ENCODE measurements around the gene VMP1. TPM values are rescaled to one million over a fixed set of nuclear protein-coding genes. Genes with fewer than 3 reads are reported as not detected.

Gene VMP1
- total and polyA plus RNA-seq, 2 of the 13 experiments (the other 11 are each of a cell fraction or from before 2014, with no cell fraction given) = 186 to 271 TPM

DNA sequence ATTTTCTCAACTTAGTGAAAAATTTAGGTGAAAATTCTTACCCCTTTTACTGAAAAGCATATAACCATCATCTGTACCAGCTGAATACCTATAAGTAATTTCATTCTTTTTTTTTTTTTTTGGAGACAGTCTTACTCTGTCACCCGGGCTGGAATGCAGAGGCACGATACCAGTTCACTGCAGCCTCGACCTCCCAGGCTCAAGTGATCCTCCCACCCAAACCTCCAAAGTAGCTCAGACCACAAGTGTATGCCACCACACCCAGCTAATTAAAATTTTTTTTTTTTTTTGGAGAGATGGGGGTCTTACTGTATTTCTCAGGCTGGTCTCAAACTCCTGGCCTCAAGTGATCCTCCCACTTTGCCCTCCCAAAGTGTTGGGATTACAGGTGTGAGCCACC, 151.5 kb downstream of the VMP1 start:
- Histone ChIP-seq H3K9ac (ENCODE audit: insufficient read depth, low read depth, low read length) (no peak overlapping the region), H3K79me2 (ENCODE audit: insufficient read depth, low read length) (peaks cover under 1% of the 10 kb centered on the region), H3K4me3 (replicated peaks in 1 of 3; ENCODE audit: insufficient read depth in 1 of 3, low read depth in 2 of 3, low read length in 3 of 3) (no peak overlapping the region), H4K20me1 (ENCODE audit: insufficient read depth, low read length) (no peaks in the 10 kb centered on the region), H3K9me3 (ENCODE audit: low read length) (no peaks in the 10 kb centered on the region), H2AFZ (ENCODE audit: low read length) (no peak overlapping the region), H3K36me3 (replicated peaks in 1 of 2; ENCODE audit: control insufficient read depth in 1 of 2, insufficient read depth in 2 of 2, low read length in 2 of 2) (peaks cover 4 to 13% of the 10 kb centered on the region in 2 experiments), H3K4me1 (ENCODE audit: insufficient read depth, low read length) (peaks cover 60% of the 10 kb centered on the region), H3K27me3 (ENCODE audit: control insufficient read depth in 1 of 2, insufficient read depth in 2 of 2, low read length in 2 of 2) (no peaks in the 10 kb centered on the region), H3K27ac (ENCODE audit: extremely low read length, insufficient read depth, low read length) (no peak overlapping the region), H3K4me2 (ENCODE audit: low read depth, low read length) (no peak overlapping the region)
- 89% methylated on average over 3 of the region's 3 CpGs for WGBS (ENCODE audit: low lambda C conversion rate)
- ATAC-seq = no peak
- DNase-seq (ENCODE audit: low spot score) = no peak
- FAIRE-seq = no peak
- CTCF ChIA-PET (ENCODE audit: low intra/inter-chr PET ratio, low total read pairs) = interaction anchor here (1.6 to 2.5 kb wide), 2 partner anchors 105 to 112 kb away, joined by 30 to 39 read pairs; no protein-coding TSS in a partner anchor
- intact Hi-C loops (cut with micrococcal nuclease; ENCODE audit: unreplicated experiment) (loop anchor here (1.0 kb wide), 1 partner anchor 106 kb away; no protein-coding TSS in a partner anchor), in situ Hi-C loops (cut with HindIII; ENCODE audit: extremely low pct_ligation_motif_present, low pct_unique_long_range_greater_than_20kb) (no loop called here)
- no TSS peak for BruUV-seq (replicated peaks)
- POLR2A ChIA-PET = interaction anchor here (0.6 to 1.7 kb wide), 4 partner anchors 34 to 642 kb away, joined by 3 to 6 read pairs (median 4); partner anchors contain the start of genes PTRH2, RNFT1, RPS6KB1 and TUBD1
- no peak for TF ChIP-seq KDM1A (CRISPR knock-in tag; IDR thresholded peaks at IDR 0.05)
- no peak for TF ChIP-seq ZKSCAN1 (IDR thresholded peaks at IDR 0.05; ENCODE audit: low read length)
- TF ChIP-seq, protein P1, sequence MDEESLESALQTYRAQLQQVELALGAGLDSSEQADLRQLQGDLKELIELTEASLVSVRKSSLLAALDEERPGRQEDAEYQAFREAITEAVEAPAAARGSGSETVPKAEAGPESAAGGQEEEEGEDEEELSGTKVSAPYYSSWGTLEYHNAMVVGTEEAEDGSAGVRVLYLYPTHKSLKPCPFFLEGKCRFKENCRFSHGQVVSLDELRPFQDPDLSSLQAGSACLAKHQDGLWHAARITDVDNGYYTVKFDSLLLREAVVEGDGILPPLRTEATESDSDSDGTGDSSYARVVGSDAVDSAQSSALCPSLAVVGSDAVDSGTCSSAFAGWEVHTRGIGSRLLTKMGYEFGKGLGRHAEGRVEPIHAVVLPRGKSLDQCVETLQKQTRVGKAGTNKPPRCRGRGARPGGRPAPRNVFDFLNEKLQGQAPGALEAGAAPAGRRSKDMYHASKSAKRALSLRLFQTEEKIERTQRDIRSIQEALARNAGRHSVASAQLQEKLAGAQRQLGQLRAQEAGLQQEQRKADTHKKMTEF (CRISPR knock-in tag; IDR thresholded peaks at IDR 0.05) = no peak
- no peak for TF ChIP-seq ZNF672 (CRISPR knock-in tag; IDR thresholded peaks at IDR 0.05)
- TF ChIP-seq, protein P2, sequence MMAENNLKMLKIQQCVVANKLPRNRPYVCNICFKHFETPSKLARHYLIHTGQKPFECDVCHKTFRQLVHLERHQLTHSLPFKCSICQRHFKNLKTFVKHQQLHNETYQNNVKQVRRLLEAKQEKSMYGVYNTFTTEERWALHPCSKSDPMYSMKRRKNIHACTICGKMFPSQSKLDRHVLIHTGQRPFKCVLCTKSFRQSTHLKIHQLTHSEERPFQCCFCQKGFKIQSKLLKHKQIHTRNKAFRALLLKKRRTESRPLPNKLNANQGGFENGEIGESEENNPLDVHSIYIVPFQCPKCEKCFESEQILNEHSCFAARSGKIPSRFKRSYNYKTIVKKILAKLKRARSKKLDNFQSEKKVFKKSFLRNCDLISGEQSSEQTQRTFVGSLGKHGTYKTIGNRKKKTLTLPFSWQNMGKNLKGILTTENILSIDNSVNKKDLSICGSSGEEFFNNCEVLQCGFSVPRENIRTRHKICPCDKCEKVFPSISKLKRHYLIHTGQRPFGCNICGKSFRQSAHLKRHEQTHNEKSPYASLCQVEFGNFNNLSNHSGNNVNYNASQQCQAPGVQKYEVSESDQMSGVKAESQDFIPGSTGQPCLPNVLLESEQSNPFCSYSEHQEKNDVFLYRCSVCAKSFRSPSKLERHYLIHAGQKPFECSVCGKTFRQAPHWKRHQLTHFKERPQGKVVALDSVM (CRISPR knock-in tag; IDR thresholded peaks at IDR 0.05) = no peak
- TF ChIP-seq ZNF10 (CRISPR knock-in tag; IDR thresholded peaks at IDR 0.05; ENCODE audit: borderline replicate concordance, low read depth) = no peak
- TF ChIP-seq PHF21A (CRISPR knock-in tag; IDR thresholded peaks at IDR 0.05) = no peak
- no peak for TF ChIP-seq AGO2 (optimal IDR thresholded peaks at IDR 0.05; ENCODE audit: low read depth, low read length)
- TF ChIP-seq, protein P3, sequence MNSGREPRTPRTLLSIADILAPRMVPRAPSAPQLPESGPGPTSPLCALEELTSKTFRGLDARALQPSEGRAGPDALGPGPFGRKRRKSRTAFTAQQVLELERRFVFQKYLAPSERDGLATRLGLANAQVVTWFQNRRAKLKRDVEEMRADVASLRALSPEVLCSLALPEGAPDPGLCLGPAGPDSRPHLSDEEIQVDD (CRISPR knock-in tag; IDR thresholded peaks at IDR 0.05; ENCODE audit: borderline replicate concordance) = no peak
- TF ChIP-seq ZNF460 (CRISPR knock-in tag; IDR thresholded peaks at IDR 0.05; ENCODE audit: borderline replicate concordance) = no peak
- TF ChIP-seq, protein P4, sequence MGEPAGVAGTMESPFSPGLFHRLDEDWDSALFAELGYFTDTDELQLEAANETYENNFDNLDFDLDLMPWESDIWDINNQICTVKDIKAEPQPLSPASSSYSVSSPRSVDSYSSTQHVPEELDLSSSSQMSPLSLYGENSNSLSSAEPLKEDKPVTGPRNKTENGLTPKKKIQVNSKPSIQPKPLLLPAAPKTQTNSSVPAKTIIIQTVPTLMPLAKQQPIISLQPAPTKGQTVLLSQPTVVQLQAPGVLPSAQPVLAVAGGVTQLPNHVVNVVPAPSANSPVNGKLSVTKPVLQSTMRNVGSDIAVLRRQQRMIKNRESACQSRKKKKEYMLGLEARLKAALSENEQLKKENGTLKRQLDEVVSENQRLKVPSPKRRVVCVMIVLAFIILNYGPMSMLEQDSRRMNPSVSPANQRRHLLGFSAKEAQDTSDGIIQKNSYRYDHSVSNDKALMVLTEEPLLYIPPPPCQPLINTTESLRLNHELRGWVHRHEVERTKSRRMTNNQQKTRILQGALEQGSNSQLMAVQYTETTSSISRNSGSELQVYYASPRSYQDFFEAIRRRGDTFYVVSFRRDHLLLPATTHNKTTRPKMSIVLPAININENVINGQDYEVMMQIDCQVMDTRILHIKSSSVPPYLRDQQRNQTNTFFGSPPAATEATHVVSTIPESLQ (CRISPR knock-in tag; conservative IDR thresholded peaks at IDR 0.05) = no peak
- no peak for TF ChIP-seq ZBTB3 (CRISPR knock-in tag; IDR thresholded peaks at IDR 0.05; ENCODE audit: borderline replicate concordance, low read depth)
- TF ChIP-seq, protein P5, sequence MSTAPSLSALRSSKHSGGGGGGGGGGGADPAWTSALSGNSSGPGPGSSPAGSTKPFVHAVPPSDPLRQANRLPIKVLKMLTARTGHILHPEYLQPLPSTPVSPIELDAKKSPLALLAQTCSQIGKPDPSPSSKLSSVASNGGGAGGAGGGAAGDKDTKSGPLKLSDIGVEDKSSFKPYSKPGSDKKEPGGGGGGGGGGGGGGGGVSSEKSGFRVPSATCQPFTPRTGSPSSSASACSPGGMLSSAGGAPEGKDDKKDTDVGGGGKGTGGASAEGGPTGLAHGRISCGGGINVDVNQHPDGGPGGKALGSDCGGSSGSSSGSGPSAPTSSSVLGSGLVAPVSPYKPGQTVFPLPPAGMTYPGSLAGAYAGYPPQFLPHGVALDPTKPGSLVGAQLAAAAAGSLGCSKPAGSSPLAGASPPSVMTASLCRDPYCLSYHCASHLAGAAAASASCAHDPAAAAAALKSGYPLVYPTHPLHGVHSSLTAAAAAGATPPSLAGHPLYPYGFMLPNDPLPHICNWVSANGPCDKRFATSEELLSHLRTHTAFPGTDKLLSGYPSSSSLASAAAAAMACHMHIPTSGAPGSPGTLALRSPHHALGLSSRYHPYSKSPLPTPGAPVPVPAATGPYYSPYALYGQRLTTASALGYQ (CRISPR knock-in tag; IDR thresholded peaks at IDR 0.05) = no peak
- no peak for TF ChIP-seq POGZ (CRISPR knock-in tag; IDR thresholded peaks at IDR 0.05)
- no peak for TF ChIP-seq ZSCAN21 (CRISPR knock-in tag; IDR thresholded peaks at IDR 0.05; ENCODE audit: borderline replicate concordance)
- no peak for TF ChIP-seq ZMYM2 (CRISPR knock-in tag; IDR thresholded peaks at IDR 0.05)
- TF ChIP-seq KDM6A (CRISPR knock-in tag; IDR thresholded peaks at IDR 0.05; ENCODE audit: low read depth) = no peak
- no peak for TF ChIP-seq EZH2 (conservative IDR thresholded peaks at IDR 0.05; ENCODE audit: low read depth, low read length)
